Thyroid gland (tissue), 4 donors: Measurements from ENCODE around the gene RAB27B. TPM values are rescaled to one million over a fixed set of nuclear protein-coding genes. Genes with fewer than 3 reads are reported as not detected.
"Not testable (repeated sequence)": the region's sequence is repeated elsewhere in the genome, so short reads cannot be mapped to it uniquely, and the experiment has no call there.

Source experiments
- DNase-seq, 2 donors: peaks; one replicate each; pipeline ENCODE4 v3.0.0-alpha.2; 2019
- H3K27ac ChIP-seq, 3 donors: fragments of 200-600 bp; sonication (generic); 1 replicate in 2 of 3; 2 replicates in 1 of 3; pipeline ENCODE4 v1.5.1; 2016 to 2019; ENCODE audit warnings: mild to moderate bottlenecking in 1 of 3, moderate library complexity in 1 of 3
- H3K27me3 ChIP-seq: fragments of 200-600 bp; sonication (generic); one replicate; pipeline ENCODE4 v1.5.1; 2019
- H3K36me3 ChIP-seq, 2 donors: fragments of 200-600 bp; sonication (generic); one replicate each; pipeline ENCODE4 v1.5.1; 2016 to 2019
- H3K4me1 ChIP-seq, 2 donors: fragments of 200-600 bp; sonication (generic); one replicate each; pipeline ENCODE4 v1.5.1; 2017 to 2019
- H3K4me3 ChIP-seq, 3 donors: fragments of 200-600 bp; sonication (generic); replicated peaks in 1 of 3; 1 replicate in 2 of 3; 2 replicates in 1 of 3; pipeline ENCODE4 v1.5.1; 2016; ENCODE audit warnings: mild to moderate bottlenecking in 1 of 3
- H3K9me3 ChIP-seq: fragments of 200-600 bp; sonication (generic); one replicate; pipeline ENCODE4 v1.5.1; 2017
- CTCF ChIP-seq, 6 experiments: fragments of 200-600 bp in 3 of 6; fragments of 450-650 bp in 3 of 6; sonication (generic) in 3 of 6; IDR thresholded peaks; one replicate each; pipeline ENCODE4 v1.5.1; 2016 to 2019; ENCODE audit warnings: antibody characterized with exemption in 6 of 6, mild to moderate bottlenecking in 2 of 6, inconsistent platforms in 1 of 6, moderate library complexity in 1 of 6
- POLR2A ChIP-seq, 2 donors: fragments of 450-650 bp; IDR thresholded peaks; one replicate each; pipeline ENCODE4 v1.6.1; 2017; ENCODE audit warnings: antibody characterized with exemption in 2 of 2, mild to moderate bottlenecking in 2 of 2, moderate library complexity in 1 of 2
- WGBS, 2 donors: methylation state at CpG; one replicate each; pipeline ENCODE4 v1.1.5; 2017; 5-methylcytosine and 5-hydroxymethylcytosine counted together
- intact Hi-C: fragments of 100-400 bp; cut with DNase I; formaldehyde crosslinking; loops from one replicate; pipeline ENCODE4 v1.15.1; 2023
- total RNA-seq, 4 donors: library from RNA; depleted of rRNA; stranded (reverse); fragments of >200 nt; gene quantifications; one replicate each; pipeline ENCODE4 v1.2.3, GENCODE V29; 2016

Gene RAB27B
- total RNA-seq, 4 donors from 2014 or later: 0.21 to 0.44 (median 0.37) TPM

GRCh38 chr18:54806526-54806925 is 21.8 kb upstream of the RAB27B start:
- no peak overlapping the region for H3K27ac ChIP-seq
- intact Hi-C loops: no loop called here
- TF ChIP-seq POLR2A (IDR thresholded peaks at IDR 0.05): no peak
- TF ChIP-seq CTCF (IDR thresholded peaks at IDR 0.05): no peak
- H3K9me3 ChIP-seq: no peaks in the 10 kb centered on the region
- no peaks in the 10 kb centered on the region for H3K36me3 ChIP-seq
- no peak overlapping the region for H3K4me3 ChIP-seq
- no peak for DNase-seq
- H3K27me3 ChIP-seq: no peaks in the 10 kb centered on the region
- no peaks in the 10 kb centered on the region for H3K4me1 ChIP-seq

- no peaks in the 10 kb centered on the region for H3K9me3 ChIP-seq
- no peaks in the 10 kb centered on the region for H3K27me3 ChIP-seq
- H3K4me1 ChIP-seq: no peaks in the 10 kb centered on the region
- no peaks in the 10 kb centered on the region for H3K36me3 ChIP-seq
- TF ChIP-seq CTCF (IDR thresholded peaks at IDR 0.05): no peak
- no peak for TF ChIP-seq POLR2A (IDR thresholded peaks at IDR 0.05)
- H3K27ac ChIP-seq: no peak overlapping the region
- intact Hi-C loops: no loop called here
- DNase-seq: no peak
- 94% methylated on average over 2 of the region's 2 CpGs for WGBS, 2 donors
- no peak overlapping the region for H3K4me3 ChIP-seq
Observed at GRCh38 chr18:54807303-54807702, 21.0 kb upstream of the RAB27B start.

- 96 to 98% methylated on average over 5 of the region's 5 CpGs for WGBS, 2 donors
- not testable (repeated sequence) for H3K27ac ChIP-seq
Observed at GRCh38 chr18:54810662-54811061, 17.6 kb upstream of the RAB27B start.

GRCh38 chr18:54812885-54813284 is 15.4 kb upstream of the RAB27B start:
- WGBS, 2 donors: 78 to 86% methylated on average over 2 of the region's 2 CpGs
- no peaks in the 10 kb centered on the region for H3K4me1 ChIP-seq
- DNase-seq: no peak
- intact Hi-C loops: no loop called here
- no peak overlapping the region for H3K4me3 ChIP-seq
- no peaks in the 10 kb centered on the region for H3K36me3 ChIP-seq
- H3K9me3 ChIP-seq: no peaks in the 10 kb centered on the region
- H3K27me3 ChIP-seq: no peaks in the 10 kb centered on the region
- TF ChIP-seq CTCF (IDR thresholded peaks at IDR 0.05) (no peak), POLR2A (IDR thresholded peaks at IDR 0.05) (no peak)
- H3K27ac ChIP-seq: no peak overlapping the region

More at GRCh38 chr18:54810662-54811061, 17.6 kb upstream of the RAB27B start:
- intact Hi-C loops, H3K4me3 ChIP-seq, H3K9me3 ChIP-seq, DNase-seq, H3K36me3 ChIP-seq, H3K4me1 ChIP-seq, H3K27me3 ChIP-seq: not testable (repeated sequence)

- intact Hi-C loops: no loop called here
- Histone ChIP-seq H3K4me1 (no peaks in the 10 kb centered on the region), H3K9me3 (no peaks in the 10 kb centered on the region), H3K27ac (no peak overlapping the region), H3K27me3 (no peaks in the 10 kb centered on the region), H3K4me3 (no peak overlapping the region), H3K36me3 (no peaks in the 10 kb centered on the region)
- WGBS, 2 donors: 78 to 86% methylated on average over 1 of the region's 1 CpG
- DNase-seq: no peak
- TF ChIP-seq CTCF (IDR thresholded peaks at IDR 0.05) (no peak), POLR2A (IDR thresholded peaks at IDR 0.05) (no peak)
Observed at GRCh38 chr18:54813305-54813704, 15.0 kb upstream of the RAB27B start.

GRCh38 chr18:54813977-54814565 is 14.2 kb upstream of the RAB27B start:
- 55 to 66% methylated on average over 1 of the region's 1 CpG for WGBS, 2 donors
- no peak for TF ChIP-seq CTCF (IDR thresholded peaks at IDR 0.05)
- TF ChIP-seq POLR2A (IDR thresholded peaks at IDR 0.05): no peak

More at GRCh38 chr18:54813977-54814565, 14.2 kb upstream of the RAB27B start:
- no peak overlapping the region for H3K27ac ChIP-seq
- H3K9me3 ChIP-seq: no peaks in the 10 kb centered on the region
- H3K4me3 ChIP-seq: no peak overlapping the region
- H3K4me1 ChIP-seq: no peaks in the 10 kb centered on the region
- no peak for DNase-seq
- no peaks in the 10 kb centered on the region for H3K36me3 ChIP-seq
- no peaks in the 10 kb centered on the region for H3K27me3 ChIP-seq
- intact Hi-C loops: no loop called here
